SK-N-SH (cell line): ENCODE measurements around the gene HTT. TPM values are rescaled to one million over a fixed set of nuclear protein-coding genes. Genes with fewer than 3 reads are reported as not detected.

Experiments
- CTCF ChIA-PET: fragments of 300-600, 350-600 bp; formaldehyde crosslinking; extraction: SDS; loops from one replicate; lab custom pipeline; 2021; lab: Yijun Ruan, JAX
- POLR2A ChIA-PET: fragments of 350-600 bp; sonication (Branson Sonifier 250); formaldehyde crosslinking; extraction: SDS; loops from one replicate; lab custom pipeline; 2020; ENCODE audit warnings: antibody characterized with exemption, inconsistent platforms; lab: Yijun Ruan, JAX
- DNase-seq: peaks from one replicate; pipeline ENCODE4 v3.0.0; 2012
- H2AFZ ChIP-seq: fragments of 200-600 bp; sonication (generic); 2 replicates; pipeline ENCODE4 v1.8.1; 2016; ENCODE audit warnings: antibody characterized with exemption, mild to moderate bottlenecking, low read depth
- H3F3A ChIP-seq: fragments of 200-600 bp; sonication (generic); replicated peaks from 2 replicates; pipeline ENCODE3; 2016; ENCODE audit warnings: antibody characterized with exemption, mild to moderate bottlenecking; ENCODE audit not compliant: insufficient read depth
- H3K27ac ChIP-seq, 2 experiments: fragments of 200-500 bp in 1 of 2; fragments of 200-600 bp in 1 of 2; sonication (Bioruptor generic) in 1 of 2; sonication (generic), shearing (Covaris generic) in 1 of 2; 2 replicates each; pipeline versions ENCODE4 v1.5.1 to v1.6.1; 2014 to 2016; ENCODE audit warnings: low read depth in 2 of 2, inconsistent platforms in 1 of 2, low read length in 1 of 2, mild to moderate bottlenecking in 1 of 2, mixed read lengths in 1 of 2
- H3K27me3 ChIP-seq: fragments of 200-600 bp; sonication (generic), shearing (Covaris generic); 2 replicates; pipeline ENCODE4 v1.6.1; 2016; ENCODE audit warnings: mixed run types; ENCODE audit not compliant: insufficient read depth
- H3K36me3 ChIP-seq, 2 experiments: fragments of 200-500 bp in 1 of 2; fragments of 200-600 bp in 1 of 2; sonication (Bioruptor generic) in 1 of 2; sonication (generic) in 1 of 2; replicated peaks in 1 of 2; 2 replicates each; pipeline versions ENCODE3 to v1.5.1; 2014 to 2016; ENCODE audit warnings: low read length in 1 of 2, mild to moderate bottlenecking in 1 of 2; ENCODE audit not compliant: insufficient read depth in 2 of 2, control insufficient read depth in 1 of 2
- H3K4me1 ChIP-seq, 2 experiments: fragments of 200-500 bp in 1 of 2; fragments of 200-600 bp in 1 of 2; sonication (Bioruptor generic) in 1 of 2; sonication (generic), shearing (Covaris generic) in 1 of 2; 2 replicates each; pipeline versions ENCODE4 v1.5.1 to v1.6.1; 2014 to 2016; ENCODE audit warnings: low read depth in 1 of 2, low read length in 1 of 2, mixed run types in 1 of 2; ENCODE audit not compliant: insufficient read depth in 2 of 2, control insufficient read depth in 1 of 2
- H3K4me2 ChIP-seq: fragments of 200-600 bp; sonication (generic), shearing (Covaris generic); 2 replicates; pipeline ENCODE4 v1.6.1; 2017; ENCODE audit warnings: mixed run types
- H3K4me3 ChIP-seq, 2 experiments: fragments of 200-500 bp in 1 of 2; fragments of 200-600 bp in 1 of 2; sonication (Bioruptor generic) in 1 of 2; sonication (generic), shearing (Covaris generic) in 1 of 2; 2 replicates each; pipeline versions ENCODE4 v1.5.1 to v1.8.1; 2014 to 2016; ENCODE audit warnings: low read depth in 2 of 2, inconsistent platforms in 1 of 2, low read length in 1 of 2, mild to moderate bottlenecking in 1 of 2, mixed read lengths in 1 of 2, moderate library complexity in 1 of 2
- H3K79me2 ChIP-seq: fragments of 200-600 bp; sonication (generic); 2 replicates; pipeline ENCODE4 v1.8.1; 2017; ENCODE audit warnings: mild to moderate bottlenecking; ENCODE audit not compliant: insufficient read depth
- H3K9ac ChIP-seq: fragments of 200-600 bp; sonication (generic); 2 replicates; pipeline ENCODE4 v1.6.1; 2017; ENCODE audit warnings: mixed run types
- H3K9me2 ChIP-seq: fragments of 200-600 bp; sonication (generic); 2 replicates; pipeline ENCODE4 v1.6.1; 2017; ENCODE audit warnings: mixed run types
- H3K9me3 ChIP-seq: fragments of 200-600 bp; sonication (generic); 2 replicates; pipeline ENCODE4 v1.6.1; 2017; ENCODE audit warnings: mixed run types, mild to moderate bottlenecking, moderate library complexity
- H4K20me1 ChIP-seq: fragments of 200-600 bp; sonication (generic); 2 replicates; pipeline ENCODE4 v1.6.1; 2017; ENCODE audit warnings: mild to moderate bottlenecking, mixed run types; ENCODE audit not compliant: insufficient read depth
- CHD2 ChIP-seq: fragments of 150-350 bp; IDR thresholded peaks from 2 replicates; pipeline ENCODE4 v1.6.1; 2018; ENCODE audit warnings: low read length; ENCODE audit not compliant: partially characterized antibody
- EZH2phosphoT487 ChIP-seq: fragments of 200-600 bp; sonication (generic); IDR thresholded peaks from 2 replicates; pipeline ENCODE4 v1.6.1; 2017; ENCODE audit warnings: low read depth, mixed run types, mild to moderate bottlenecking, antibody characterized with exemption, moderate library complexity, borderline replicate concordance
- FOXJ3 ChIP-seq: sonication (generic); formaldehyde crosslinking; IDR thresholded peaks from 2 replicates; pipeline ENCODE4 v1.5.1; 2020; ENCODE audit warnings: mild to moderate bottlenecking, missing genetic modification reagents
- FOXM1 ChIP-seq: IDR thresholded peaks from 2 replicates; pipeline ENCODE4 v1.4.0; 2012; ENCODE audit warnings: low read depth, mild to moderate bottlenecking
- GATA2 ChIP-seq: sonication (generic); formaldehyde crosslinking; IDR thresholded peaks from 2 replicates; pipeline ENCODE4 v1.5.0; 2020; ENCODE audit warnings: mild to moderate bottlenecking, missing genetic modification reagents
- MXI1 ChIP-seq: IDR thresholded peaks from 2 replicates; pipeline ENCODE4 v1.6.1; 2012; ENCODE audit warnings: mild to moderate bottlenecking, low read depth, low read length, improper control_type of control experiment
- NFIC ChIP-seq: IDR thresholded peaks from 2 replicates; pipeline ENCODE4 v1.4.0; 2012; ENCODE audit warnings: borderline replicate concordance
- NRF1 ChIP-seq: IDR thresholded peaks from 2 replicates; pipeline ENCODE4 v1.6.1; 2012; ENCODE audit warnings: low read depth, mild to moderate bottlenecking, low read length
- PBX3 ChIP-seq: IDR thresholded peaks from 2 replicates; pipeline ENCODE4; 2012
- RXRA ChIP-seq: IDR thresholded peaks from 2 replicates; pipeline ENCODE4 v1.4.0; 2012; ENCODE audit warnings: low read depth, mild to moderate bottlenecking, borderline replicate concordance
- SMC3 ChIP-seq: IDR thresholded peaks from 2 replicates; pipeline ENCODE4 v1.6.1; 2012; ENCODE audit warnings: low read depth, low read length, improper control_type of control experiment
- TEAD4 ChIP-seq: IDR thresholded peaks from 2 replicates; pipeline ENCODE4 v1.4.0; 2012; ENCODE audit warnings: mild to moderate bottlenecking, borderline replicate concordance; ENCODE audit not compliant: insufficient read depth
- USF1 ChIP-seq: IDR thresholded peaks from 2 replicates; pipeline ENCODE4 v1.4.0; 2012; ENCODE audit warnings: low read depth, borderline replicate concordance
- USF2 ChIP-seq: fragments of 150-350 bp; IDR thresholded peaks from 2 replicates; pipeline ENCODE4 v1.6.1; 2017; ENCODE audit warnings: antibody characterized with exemption, low read length, low read depth, borderline replicate concordance
- YY1 ChIP-seq: IDR thresholded peaks from 2 replicates; pipeline ENCODE4 v1.4.0; 2012; ENCODE audit warnings: low read depth, mild to moderate bottlenecking
- WGBS: methylation state at CpG from one replicate; pipeline ENCODE4 v1.1.6; 2017; ENCODE audit warnings: low lambda C conversion rate; 5-methylcytosine and 5-hydroxymethylcytosine counted together
- polyA plus RNA-seq, 3 experiments: library from polyadenylated mRNA; depleted of rRNA; stranded (reverse); fragments of >200 nt; gene quantifications; 2 replicates each; pipeline ENCODE4 v1.2.3, GENCODE V29; 2012

The HTT gene
- polyA plus RNA-seq, 1 of the 3 experiments (the other 2 are of a cell fraction) = 11.3 TPM

GRCh38 chr4:3225071-3225850 is 150.8 kb downstream of the HTT start:
- H3K4me2 ChIP-seq = no peak overlapping the region
- CTCF ChIA-PET = interaction anchor here (0.7 to 1.7 kb wide), 4 partner anchors 10 to 204 kb away, joined by 3 to 5 read pairs (median 4); no protein-coding TSS in a partner anchor
- peaks cover 17 to 66% of the 10 kb centered on the region in 2 experiments for H3K36me3 ChIP-seq

GRCh38 chr4:3225936-3226335 is 151.5 kb downstream of the HTT start:
- Histone ChIP-seq H3K4me1 (no peaks in the 10 kb centered on the region), H3K9ac (no peak overlapping the region), H3F3A (no peaks in the 10 kb centered on the region), H3K27me3 (no peaks in the 10 kb centered on the region), H3K9me2 (no peaks in the 10 kb centered on the region), H3K27ac (no peak overlapping the region), H4K20me1 (no peaks in the 10 kb centered on the region), H2AFZ (no peak overlapping the region), H3K79me2 (no peaks in the 10 kb centered on the region), H3K4me3 (no peak overlapping the region), H3K4me2 (no peak overlapping the region), H3K9me3 (no peaks in the 10 kb centered on the region), H3K36me3 (peaks cover 24 to 65% of the 10 kb centered on the region in 2 experiments)
- POLR2A ChIA-PET = no interaction called here
- 94% methylated on average over 8 of the region's 9 CpGs for WGBS
- no peak for DNase-seq
- CTCF ChIA-PET = interaction anchor here (1.1 to 1.7 kb wide), 3 partner anchors 11 to 16 kb away, joined by 3 to 5 read pairs (median 4); no protein-coding TSS in a partner anchor
- TF ChIP-seq USF1 (no peak), TEAD4 (no peak), NFIC (no peak), YY1 (no peak)

More at GRCh38 chr4:3225071-3225850, 150.8 kb downstream of the HTT start:
- Histone ChIP-seq H3K9me3 (no peaks in the 10 kb centered on the region), H2AFZ (no peak overlapping the region), H3K79me2 (no peaks in the 10 kb centered on the region), H4K20me1 (no peaks in the 10 kb centered on the region), H3K27me3 (no peaks in the 10 kb centered on the region), H3K27ac (no peak overlapping the region), H3K9ac (no peak overlapping the region), H3K9me2 (no peaks in the 10 kb centered on the region), H3F3A (no peaks in the 10 kb centered on the region), H3K4me1 (no peaks in the 10 kb centered on the region), H3K4me3 (no peak overlapping the region)
- TF ChIP-seq TEAD4 (no peak), PBX3 (no peak), CHD2 (no peak), MXI1 (no peak), FOXM1 (no peak), EZH2phosphoT487 (no peak), NRF1 (no peak), SMC3 (no peak), YY1 (no peak), GATA2 (no peak), RXRA (no peak), USF2 (no peak), FOXJ3 (CRISPR knock-in tag) (no peak)
- WGBS = over 99% methylated on average over 13 of the region's 22 CpGs
- DNase-seq = peak; percentile 16
- POLR2A ChIA-PET = no interaction called here
